HG03460 (cell line): ENCODE data around the gene ADAM17.
"Not testable (repeated sequence)": the region's sequence is repeated elsewhere in the genome, so short reads cannot be mapped to it uniquely, and the experiment has no call there.

Experiments
- ATAC-seq: cut with Tn5 transposase; IDR thresholded peaks from one replicate; pipeline ENCODE4 v1.9.1; 2021; ENCODE audit not compliant: unreplicated experiment

ADAM17 gene

GRCh38 chr2:9527995-9528787 lies 27.4 kb downstream of the ADAM17 start:
- no peak for ATAC-seq

GRCh38 chr2:9525266-9525665 lies 30.4 kb downstream of the ADAM17 start:
- no peak for ATAC-seq

- no peak for ATAC-seq
Observed at GRCh38 chr2:9524291-9524690, 31.3 kb downstream of the ADAM17 start.

- no peak for ATAC-seq
Observed at GRCh38 chr2:9519250-9519649, 36.4 kb downstream of the ADAM17 start.

- ATAC-seq: no peak
Observed at GRCh38 chr2:9518780-9519179, 36.9 kb downstream of the ADAM17 start.

- no peak for ATAC-seq
Observed at GRCh38 chr2:9518163-9518562, 37.5 kb downstream of the ADAM17 start.

GRCh38 chr2:9517118-9517782 lies 38.4 kb downstream of the ADAM17 start:
- no peak for ATAC-seq

GRCh38 chr2:9513946-9514345 lies 41.7 kb downstream of the ADAM17 start:
- ATAC-seq: not testable (repeated sequence)

- ATAC-seq: no peak
Observed at GRCh38 chr2:9508931-9509330, 46.7 kb downstream of the ADAM17 start.

GRCh38 chr2:9498210-9498609 lies 57.4 kb downstream of the ADAM17 start:
- no peak for ATAC-seq

GRCh38 chr2:9497017-9497416 lies 58.6 kb downstream of the ADAM17 start:
- ATAC-seq: no peak

- no peak for ATAC-seq
Observed at GRCh38 chr2:9494081-9494480, 61.5 kb downstream of the ADAM17 start.

- no peak for ATAC-seq
Observed at GRCh38 chr2:9493478-9493877, 62.2 kb downstream of the ADAM17 start.

GRCh38 chr2:9492927-9493326 lies 62.7 kb downstream of the ADAM17 start:
- ATAC-seq: no peak

GRCh38 chr2:9490789-9491188 lies 64.8 kb downstream of the ADAM17 start:
- ATAC-seq: no peak

GRCh38 chr2:9488583-9489547 lies 66.8 kb downstream of the ADAM17 start:
- ATAC-seq: no peak

GRCh38 chr2:9484533-9484932 lies 71.1 kb downstream of the ADAM17 start:
- ATAC-seq: no peak

- no peak for ATAC-seq
Observed at GRCh38 chr2:9483107-9483506, 72.5 kb downstream of the ADAM17 start.

- ATAC-seq: no peak
Observed at GRCh38 chr2:9480157-9480556, 75.5 kb downstream of the ADAM17 start.

GRCh38 chr2:9478526-9478925 lies 77.1 kb downstream of the ADAM17 start:
- ATAC-seq: no peak

GRCh38 chr2:9477914-9478313 lies 77.7 kb downstream of the ADAM17 start:
- no peak for ATAC-seq
